Placental pericyte (primary cell): ENCODE measurements around the gene HYDIN. TPM values are rescaled to one million over a fixed set of nuclear protein-coding genes. Genes with fewer than 3 reads are reported as not detected.

Experiments used
- small RNA-seq: library from RNA; depleted of rRNA; stranded (forward); fragments of <200 nt; gene quantifications from one replicate; pipeline ENCODE3, GENCODE V24; 2012; ENCODE audit warnings: low replicate concordance
- total RNA-seq: library from RNA; depleted of rRNA; stranded (reverse); fragments of >200 nt; gene quantifications from 2 replicates; pipeline ENCODE4 v1.2.3, GENCODE V29; 2012

The HYDIN gene
- total RNA-seq = 0.14 and 0.22 TPM in 2 replicates

GRCh38 chr16:71230122-71230845 lies at the start of gene HYDIN:
Gene HYDIN, minus strand, starts transcription at chr16:71230722. Its CDS starts 43,827 bp downstream, at chr16:71186895.

GRCh38 chr16:70800781-70801480 lies 429.6 kb downstream of the HYDIN start, which contains the start of gene VAC14:
Gene VAC14, minus strand, starts transcription at chr16:70801158. Its CDS starts 258 bp downstream, at chr16:70800900.

Small RNA genes lying within 50 kb of the gene (small RNA-seq; reads per million reads assigned to genes)
- 0.20 reads per million for gene RNU6ATAC25P

Other genes with a start within 250 kb of the HYDIN start
- 19.0 and 31.9 TPM in 2 replicates for gene CMTR2, start 58.7 kb upstream of the HYDIN start, total RNA-seq
- gene CALB2, start 128.0 kb upstream of the HYDIN start, total RNA-seq = 8.7 and 14.4 TPM in 2 replicates
- gene TLE7, start 211.3 kb upstream of the HYDIN start, total RNA-seq = not detected in 2 replicates
- gene ZNF23, start 231.5 kb upstream of the HYDIN start, total RNA-seq = 8.7 and 9.0 TPM in 2 replicates